Mucosa of rectum (tissue), 2 donors: ENCODE measurements around the gene RASL10A.

Source experiments
- H3K27ac ChIP-seq, 2 donors: one replicate each; pipeline ENCODE4 v1.7.0; 2013; ENCODE audit warnings: inconsistent platforms in 2 of 2, low read depth in 2 of 2, low read length in 2 of 2
- H3K27me3 ChIP-seq, 2 donors: one replicate each; pipeline ENCODE4 v1.7.0; 2013; ENCODE audit warnings: low read length in 2 of 2; ENCODE audit not compliant: control insufficient read depth in 2 of 2, insufficient read depth in 2 of 2
- H3K36me3 ChIP-seq, 2 donors: one replicate each; pipeline ENCODE4 v1.7.0; 2013; ENCODE audit warnings: low read length in 2 of 2; ENCODE audit not compliant: control insufficient read depth in 2 of 2, insufficient read depth in 2 of 2
- H3K4me1 ChIP-seq, 2 donors: one replicate each; pipeline ENCODE4 v1.7.0; 2013; ENCODE audit warnings: low read length in 2 of 2, mild to moderate bottlenecking in 1 of 2; ENCODE audit not compliant: control insufficient read depth in 2 of 2, insufficient read depth in 2 of 2
- H3K4me3 ChIP-seq, 2 donors: one replicate each; pipeline ENCODE4 v1.7.0; 2013; ENCODE audit warnings: low read length in 2 of 2
- H3K9ac ChIP-seq, 2 donors: one replicate each; pipeline ENCODE4 v1.7.0; 2013; ENCODE audit warnings: low read length in 2 of 2, low read depth in 1 of 2, mild to moderate bottlenecking in 1 of 2
- H3K9me3 ChIP-seq, 2 donors: one replicate each; pipeline ENCODE4 v1.7.0; 2013; ENCODE audit warnings: low read length in 2 of 2; ENCODE audit not compliant: control insufficient read depth in 2 of 2
- donor health status: healthy.
- donor health status: Normal muscosa, but diverticular disease.

Gene RASL10A

GRCh38 chr22:29306175-29306834 lies 9.2 kb downstream of the RASL10A start, which contains the start of gene GAS2L1:
Gene GAS2L1 (plus strand): TSS chr22:29306650. CDS start chr22:29308106, 1,456 bp downstream.
- peak within 1 kb of the TSS; percentile 55 to 65 for H3K27ac ChIP-seq

GRCh38 chr22:29305836-29306174 lies 9.7 kb downstream of the RASL10A start:
- peaks cover 4% of the 10 kb centered on the region in 2 donors for H3K36me3 ChIP-seq
- peak overlapping the region in 1 of 2 donors; percentile 79 for H3K4me3 ChIP-seq
- H3K4me1 ChIP-seq: peaks cover 37 to 41% of the 10 kb centered on the region in 2 donors
- no peak overlapping the region for H3K27ac ChIP-seq
- no peaks in the 10 kb centered on the region for H3K27me3 ChIP-seq
- peak overlapping the region in 1 of 2 donors; percentile 74 for H3K9ac ChIP-seq
- no peaks in the 10 kb centered on the region for H3K9me3 ChIP-seq

More at GRCh38 chr22:29306175-29306834, 9.2 kb downstream of the RASL10A start, which contains the start of gene GAS2L1:
- Histone ChIP-seq H3K9ac (peak within 1 kb of the TSS; percentile 72 to 74), H3K4me3 (peak within 1 kb of the TSS; percentile 77 to 79), H3K9me3 (no peaks in the 10 kb centered on the region), H3K4me1 (peaks cover 42 to 45% of the 10 kb centered on the region in 2 donors), H3K27me3 (no peaks in the 10 kb centered on the region), H3K36me3 (no peaks in the 10 kb centered on the region)

GRCh38 chr22:29302681-29303465 lies 12.6 kb downstream of the RASL10A start:
- H3K4me1 ChIP-seq: peaks cover 10 to 14% of the 10 kb centered on the region in 2 donors
- no peak overlapping the region for H3K9ac ChIP-seq
- no peaks in the 10 kb centered on the region for H3K9me3 ChIP-seq
- H3K27me3 ChIP-seq: no peaks in the 10 kb centered on the region
- H3K4me3 ChIP-seq: no peak overlapping the region
- peaks cover 26 to 31% of the 10 kb centered on the region in 2 donors for H3K36me3 ChIP-seq
- H3K27ac ChIP-seq: no peak overlapping the region

GRCh38 chr22:29302402-29302680 lies 13.2 kb downstream of the RASL10A start:
- Histone ChIP-seq H3K4me1 (peaks cover 4 to 12% of the 10 kb centered on the region in 2 donors), H3K4me3 (no peak overlapping the region), H3K36me3 (peaks cover 31 to 36% of the 10 kb centered on the region in 2 donors), H3K9ac (no peak overlapping the region), H3K9me3 (no peaks in the 10 kb centered on the region), H3K27me3 (no peaks in the 10 kb centered on the region), H3K27ac (no peak overlapping the region)

GRCh38 chr22:29301716-29302401 lies 13.6 kb downstream of the RASL10A start:
- Histone ChIP-seq H3K9ac (no peak overlapping the region), H3K27ac (no peak overlapping the region)

GRCh38 chr22:29300807-29301601 lies 14.5 kb downstream of the RASL10A start:
- peaks cover 0 to 10% of the 10 kb centered on the region in 2 donors for H3K4me1 ChIP-seq
- no peak overlapping the region for H3K4me3 ChIP-seq
- H3K27me3 ChIP-seq: no peaks in the 10 kb centered on the region
- no peak overlapping the region for H3K9ac ChIP-seq
- no peak overlapping the region for H3K27ac ChIP-seq
- H3K36me3 ChIP-seq: peaks cover 44 to 50% of the 10 kb centered on the region in 2 donors
- H3K9me3 ChIP-seq: no peaks in the 10 kb centered on the region

More at GRCh38 chr22:29301716-29302401, 13.6 kb downstream of the RASL10A start:
- Histone ChIP-seq H3K36me3 (peaks cover 36 to 41% of the 10 kb centered on the region in 2 donors), H3K27me3 (no peaks in the 10 kb centered on the region), H3K9me3 (no peaks in the 10 kb centered on the region), H3K4me3 (no peak overlapping the region), H3K4me1 (peaks cover 3 to 12% of the 10 kb centered on the region in 2 donors)

- Histone ChIP-seq H3K9ac (no peak overlapping the region), H3K27ac (no peak overlapping the region), H3K36me3 (peaks cover 50 to 55% of the 10 kb centered on the region in 2 donors), H3K9me3 (no peaks in the 10 kb centered on the region), H3K4me3 (no peak overlapping the region), H3K27me3 (no peaks in the 10 kb centered on the region), H3K4me1 (peaks cover 0 to 10% of the 10 kb centered on the region in 2 donors)
Observed at GRCh38 chr22:29300467-29300806, 15.1 kb downstream of the RASL10A start.

- Histone ChIP-seq H3K9me3 (no peaks in the 10 kb centered on the region), H3K9ac (no peak overlapping the region), H3K4me1 (peaks cover 0 to 10% of the 10 kb centered on the region in 2 donors), H3K36me3 (peaks cover 58 to 65% of the 10 kb centered on the region in 2 donors), H3K4me3 (no peak overlapping the region), H3K27ac (no peak overlapping the region), H3K27me3 (no peaks in the 10 kb centered on the region)
Observed at GRCh38 chr22:29299136-29299900, 16.2 kb downstream of the RASL10A start.

- Histone ChIP-seq H3K4me3 (no peak overlapping the region), H3K27me3 (no peaks in the 10 kb centered on the region), H3K36me3 (peaks cover 63 to 71% of the 10 kb centered on the region in 2 donors), H3K9me3 (no peaks in the 10 kb centered on the region), H3K9ac (no peak overlapping the region), H3K4me1 (peaks cover 0 to 10% of the 10 kb centered on the region in 2 donors), H3K27ac (no peak overlapping the region)
Observed at GRCh38 chr22:29298641-29299040, 16.9 kb downstream of the RASL10A start.
